Keratinocyte (primary cell): ENCODE data around the gene NLRC5. TPM values are rescaled to one million over a fixed set of nuclear protein-coding genes. Genes with fewer than 3 reads are reported as not detected.

Source experiments
- DNase-seq: peaks from one replicate; pipeline ENCODE4 v3.0.0-alpha.2; 2011; ENCODE audit warnings: low read depth, missing footprints, low spot score
- FAIRE-seq: peaks from 2 replicates; lab custom pipeline; 2011; peaks lifted over from hg19 to GRCh38; lab: Jason Lieb, UNC
- H2AFZ ChIP-seq: 2 replicates; pipeline ENCODE4 v1.6.0; 2012; ENCODE audit warnings: low read length, control low read depth, inconsistent platforms; ENCODE audit not compliant: control insufficient read depth
- H3K27ac ChIP-seq: 2 replicates; pipeline ENCODE4 v1.5.1; 2011; ENCODE audit warnings: low read length; ENCODE audit not compliant: control insufficient read depth, insufficient read depth
- H3K27me3 ChIP-seq: 3 replicates; pipeline ENCODE4 v1.6.0; 2011; ENCODE audit warnings: low read length; ENCODE audit not compliant: control insufficient read depth, insufficient read depth; ENCODE audit errors: extremely low read depth
- H3K36me3 ChIP-seq, 2 experiments: 2 replicates in 1 of 2; 3 replicates in 1 of 2; pipeline ENCODE4 v1.5.1; 2011; ENCODE audit warnings: low read length in 2 of 2, mild to moderate bottlenecking in 1 of 2; ENCODE audit not compliant: control insufficient read depth in 2 of 2, insufficient read depth in 2 of 2; ENCODE audit errors: extremely low read depth in 1 of 2
- H3K4me1 ChIP-seq: 3 replicates; pipeline ENCODE4 v1.5.1; 2011; ENCODE audit warnings: low read length; ENCODE audit not compliant: control insufficient read depth, insufficient read depth; ENCODE audit errors: extremely low read depth
- H3K4me2 ChIP-seq: 3 replicates; pipeline ENCODE4 v1.6.0; 2011; ENCODE audit warnings: low read depth, low read length; ENCODE audit not compliant: control insufficient read depth, insufficient read depth; ENCODE audit errors: extremely low read depth
- H3K4me3 ChIP-seq, 3 experiments: fragments of 200-600 bp in 1 of 3; sonication (generic) in 1 of 3; 2 replicates in 2 of 3; 3 replicates in 1 of 3; pipeline ENCODE4 v1.5.1; 2011 to 2016; ENCODE audit warnings: low read length in 3 of 3, mild to moderate bottlenecking in 3 of 3, control low read depth in 2 of 3, inconsistent platforms in 1 of 3, low read depth in 1 of 3, mixed read lengths in 1 of 3, mixed run types in 1 of 3, moderate library complexity in 1 of 3; ENCODE audit not compliant: control insufficient read depth in 2 of 3, insufficient read depth in 2 of 3; ENCODE audit errors: extremely low read depth in 1 of 3
- H3K79me2 ChIP-seq: 2 replicates; pipeline ENCODE4 v1.6.0; 2012; ENCODE audit warnings: low read length; ENCODE audit not compliant: control insufficient read depth, insufficient read depth
- H3K9ac ChIP-seq: 3 replicates; pipeline ENCODE4 v1.6.0; 2011; ENCODE audit warnings: low read length; ENCODE audit not compliant: control insufficient read depth, insufficient read depth; ENCODE audit errors: extremely low read depth
- H3K9me1 ChIP-seq: 3 replicates; pipeline ENCODE4 v1.6.0; 2011; ENCODE audit warnings: low read length; ENCODE audit not compliant: control insufficient read depth, insufficient read depth; ENCODE audit errors: extremely low read depth
- H3K9me3 ChIP-seq: 2 replicates; pipeline ENCODE4 v1.5.1; 2012; ENCODE audit warnings: low read depth, low read length; ENCODE audit not compliant: control insufficient read depth
- H4K20me1 ChIP-seq: 3 replicates; pipeline ENCODE4 v1.6.0; 2011; ENCODE audit warnings: low read length; ENCODE audit not compliant: control insufficient read depth, insufficient read depth; ENCODE audit errors: extremely low read depth
- EZH2 ChIP-seq: IDR thresholded peaks from one replicate; pipeline ENCODE4 v1.6.1; 2012; ENCODE audit warnings: inconsistent platforms, mild to moderate bottlenecking, low read length, moderate library complexity
- dilution Hi-C: fragments of 300-500 bp; cut with MboI; formaldehyde crosslinking; loops from one replicate; pipeline ENCODE4 v1.7.0; 2020; ENCODE audit warnings: low sequenced_read_pairs; ENCODE audit not compliant: extremely low pct_ligation_motif_present
- polyA plus RNA-seq, 5 experiments: library from polyadenylated mRNA; depleted of rRNA in 3 of 5; stranded (reverse) in 3 of 5; stranded (forward) in 1 of 5; unstranded in 1 of 5; fragments of >200 nt; gene quantifications; 1 replicate in 1 of 5; 2 replicates in 3 of 5; 3 replicates in 1 of 5; pipeline versions ENCODE4 v1.2.1 to v1.2.3, GENCODE V29; 2011 to 2012; ENCODE audit warnings: missing spikeins in 2 of 5, low read depth in 1 of 5, low replicate concordance in 1 of 5
- TF ChIP-seq, protein P1 (sequence below), 3 experiments: IDR thresholded peaks in 1 of 3; conservative IDR thresholded peaks in 1 of 3; optimal IDR thresholded peaks in 1 of 3; 2 replicates in 2 of 3; 3 replicates in 1 of 3; pipeline versions ENCODE3 to v1.5.1; 2011; ENCODE audit warnings: low read length in 3 of 3, mild to moderate bottlenecking in 3 of 3, moderate library complexity in 2 of 3, control low read depth in 1 of 3, inconsistent platforms in 1 of 3; ENCODE audit not compliant: insufficient read depth in 2 of 3; ENCODE audit errors: extremely low read depth in 1 of 3

The NLRC5 gene
- polyA plus RNA-seq, 1 donor (not counting 4 experiments of a cell fraction or from before 2014, with no cell fraction given), result 7.8 TPM

DNA sequence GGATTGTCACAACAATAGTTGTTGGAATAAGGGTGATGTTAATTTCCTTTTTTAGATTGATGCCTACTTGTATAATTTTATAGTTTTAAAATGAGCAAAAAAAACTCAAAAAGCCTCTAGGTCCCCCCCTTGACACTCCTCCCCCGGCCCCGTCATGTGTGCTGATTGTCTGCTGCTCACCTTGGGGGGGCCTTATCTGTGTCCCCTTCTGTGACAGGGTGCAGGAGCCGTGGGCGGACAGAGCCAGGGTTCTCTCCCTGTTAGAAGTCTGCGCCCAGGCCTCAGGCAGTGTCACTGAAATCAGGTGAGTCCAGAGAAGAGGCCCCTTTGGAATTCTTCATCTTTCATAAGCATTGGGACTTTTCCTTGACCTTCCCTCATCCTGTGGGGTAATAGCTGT is 75.6 kb downstream of the NLRC5 start:
- FAIRE-seq (no peak), DNase-seq (no peak)
- Histone ChIP-seq H2AFZ (no peak overlapping the region), H3K36me3 (no peaks in the 10 kb centered on the region), H3K9me1 (peaks cover 2% of the 10 kb centered on the region), H3K4me1 (peaks cover 21% of the 10 kb centered on the region), H3K79me2 (no peaks in the 10 kb centered on the region), H4K20me1 (no peaks in the 10 kb centered on the region), H3K4me2 (no peak overlapping the region), H3K27me3 (peaks cover 8% of the 10 kb centered on the region), H3K9me3 (no peaks in the 10 kb centered on the region), H3K27ac (no peak overlapping the region), H3K4me3 (no peak overlapping the region), H3K9ac (no peak overlapping the region)
- TF ChIP-seq, protein P1, sequence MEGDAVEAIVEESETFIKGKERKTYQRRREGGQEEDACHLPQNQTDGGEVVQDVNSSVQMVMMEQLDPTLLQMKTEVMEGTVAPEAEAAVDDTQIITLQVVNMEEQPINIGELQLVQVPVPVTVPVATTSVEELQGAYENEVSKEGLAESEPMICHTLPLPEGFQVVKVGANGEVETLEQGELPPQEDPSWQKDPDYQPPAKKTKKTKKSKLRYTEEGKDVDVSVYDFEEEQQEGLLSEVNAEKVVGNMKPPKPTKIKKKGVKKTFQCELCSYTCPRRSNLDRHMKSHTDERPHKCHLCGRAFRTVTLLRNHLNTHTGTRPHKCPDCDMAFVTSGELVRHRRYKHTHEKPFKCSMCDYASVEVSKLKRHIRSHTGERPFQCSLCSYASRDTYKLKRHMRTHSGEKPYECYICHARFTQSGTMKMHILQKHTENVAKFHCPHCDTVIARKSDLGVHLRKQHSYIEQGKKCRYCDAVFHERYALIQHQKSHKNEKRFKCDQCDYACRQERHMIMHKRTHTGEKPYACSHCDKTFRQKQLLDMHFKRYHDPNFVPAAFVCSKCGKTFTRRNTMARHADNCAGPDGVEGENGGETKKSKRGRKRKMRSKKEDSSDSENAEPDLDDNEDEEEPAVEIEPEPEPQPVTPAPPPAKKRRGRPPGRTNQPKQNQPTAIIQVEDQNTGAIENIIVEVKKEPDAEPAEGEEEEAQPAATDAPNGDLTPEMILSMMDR (optimal IDR thresholded peaks at IDR 0.05 in 1 of 3, IDR thresholded peaks at IDR 0.05 in 1 of 3, conservative IDR thresholded peaks at IDR 0.05 in 1 of 3; ENCODE audit: extremely low read depth in 1 of 3, insufficient read depth in 2 of 3, low read length in 3 of 3), result no peak
- no peak for TF ChIP-seq EZH2
- dilution Hi-C loops, result no loop called here

DNA sequence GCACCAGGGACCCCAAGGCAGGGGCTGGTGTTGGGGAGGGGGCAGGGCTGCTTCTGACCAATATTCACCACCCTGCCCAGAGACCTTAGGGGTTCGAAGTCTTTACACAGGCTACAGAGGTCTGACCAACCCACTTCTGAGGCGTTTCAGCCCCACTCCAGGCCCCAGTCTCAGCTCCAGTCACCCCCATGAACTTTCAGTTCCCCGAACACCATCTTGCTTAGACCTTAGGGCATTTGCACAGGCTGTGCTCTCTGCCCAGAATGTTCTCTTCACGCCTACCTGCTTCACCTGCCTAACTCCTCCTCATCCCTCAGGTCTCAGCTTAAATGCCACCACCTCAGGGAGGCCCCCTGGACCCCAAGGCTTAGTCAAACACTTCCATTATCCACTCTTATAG is 77.3 kb downstream of the NLRC5 start:
- TF ChIP-seq EZH2, result no peak
- TF ChIP-seq, protein P1 (optimal IDR thresholded peaks at IDR 0.05 in 1 of 3, IDR thresholded peaks at IDR 0.05 in 1 of 3, conservative IDR thresholded peaks at IDR 0.05 in 1 of 3; ENCODE audit: extremely low read depth in 1 of 3, insufficient read depth in 2 of 3, low read length in 3 of 3), result no peak
- DNase-seq (no peak), FAIRE-seq (no peak)
- no peaks in the 10 kb centered on the region for H4K20me1 ChIP-seq
- no peaks in the 10 kb centered on the region for H3K9me3 ChIP-seq
- H3K9ac ChIP-seq, result no peak overlapping the region
- peaks cover 2% of the 10 kb centered on the region for H3K9me1 ChIP-seq
- peaks cover 7% of the 10 kb centered on the region for H3K4me1 ChIP-seq
- peaks cover 8% of the 10 kb centered on the region for H3K27me3 ChIP-seq
- dilution Hi-C loops, result no loop called here
- no peak overlapping the region for H3K27ac ChIP-seq
- no peaks in the 10 kb centered on the region for H3K36me3 ChIP-seq
- H3K4me3 ChIP-seq, result no peak overlapping the region
- no peaks in the 10 kb centered on the region for H3K79me2 ChIP-seq
- no peak overlapping the region for H2AFZ ChIP-seq
- H3K4me2 ChIP-seq, result no peak overlapping the region
